ENCODE measurements around the gene GARIN5B.

- TF ChIP-seq TAF1 (IDR thresholded peaks at IDR 0.05; ENCODE audit: low read depth, low read length) (no peak), POLR2A (IDR thresholded peaks at IDR 0.05; ENCODE audit: low read depth, low read length) (no peak), PAX5 (IDR thresholded peaks at IDR 0.05; ENCODE audit: insufficient read depth, low read length, severe bottlenecking) (no peak)
Observed at GRCh38 chr19:55310498-55310897, 52.6 kb downstream of the GARIN5B start.
